HG02798 (cell line): ENCODE data around the gene NPR3.

Experiments used
- ATAC-seq: cut with Tn5 transposase; IDR thresholded peaks from one replicate; pipeline ENCODE4 v1.9.1; 2021; ENCODE audit warnings: mild to moderate bottlenecking; ENCODE audit not compliant: unreplicated experiment, poor library complexity

NPR3 gene

GRCh38 chr5:32753765-32754164 is 42.6 kb downstream of the NPR3 start:
- ATAC-seq, result no peak

DNA sequence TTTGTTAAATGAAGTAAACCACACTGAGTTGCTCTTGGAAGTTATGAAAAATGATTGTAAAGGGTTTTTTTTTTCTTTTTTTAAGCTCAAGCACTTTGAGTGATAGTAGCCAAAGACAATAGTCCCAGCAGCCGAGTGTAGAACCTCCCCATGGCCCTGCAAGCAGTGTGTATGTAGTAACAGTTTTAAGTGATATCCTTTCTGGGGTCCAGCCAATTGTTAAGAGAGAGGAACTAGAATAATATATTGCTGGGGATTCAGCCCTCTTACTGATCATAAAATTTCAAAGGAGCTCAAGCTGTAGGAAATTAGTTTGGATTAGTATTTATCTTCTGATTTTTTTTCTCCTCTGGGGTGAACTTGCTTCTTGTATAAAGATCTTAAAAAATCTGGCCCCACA is 43.2 kb downstream of the NPR3 start:
- no peak for ATAC-seq

GRCh38 chr5:32760091-32760509 is 49.0 kb downstream of the NPR3 start:
- no peak for ATAC-seq

- ATAC-seq, result no peak
Measured at GRCh38 chr5:32765266-32765665, 54.1 kb downstream of the NPR3 start.

DNA sequence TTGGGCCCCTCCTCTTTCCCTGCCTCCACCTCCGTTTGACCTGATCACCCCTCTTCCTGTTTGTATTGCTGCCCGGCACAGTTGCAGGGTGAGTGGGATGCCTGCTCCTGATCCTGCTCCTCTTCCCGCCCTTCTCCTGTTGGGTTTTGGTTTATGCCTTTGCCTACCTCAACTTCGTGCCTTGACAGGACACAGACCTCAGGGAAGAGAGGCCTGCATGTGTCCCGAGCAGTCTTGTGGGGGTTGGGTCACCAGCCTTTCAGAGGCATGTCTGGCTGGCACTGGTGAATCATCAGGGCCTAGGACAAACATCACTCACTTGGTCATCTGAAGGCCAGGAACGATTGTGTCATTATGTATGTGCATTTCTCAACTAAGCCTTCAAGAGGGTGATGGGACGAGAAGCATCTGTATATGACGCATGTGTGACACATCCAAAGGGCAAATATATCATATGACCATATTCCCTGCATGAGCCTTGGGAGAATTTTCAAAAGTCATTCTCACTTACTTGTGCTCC is 56.9 kb downstream of the NPR3 start:
- ATAC-seq, result no peak

GRCh38 chr5:32769711-32770110 is 58.6 kb downstream of the NPR3 start:
- ATAC-seq, result no peak

GRCh38 chr5:32770444-32770843 is 59.3 kb downstream of the NPR3 start:
- no peak for ATAC-seq

- no peak for ATAC-seq
Measured at GRCh38 chr5:32771037-32771436, 59.9 kb downstream of the NPR3 start.

DNA sequence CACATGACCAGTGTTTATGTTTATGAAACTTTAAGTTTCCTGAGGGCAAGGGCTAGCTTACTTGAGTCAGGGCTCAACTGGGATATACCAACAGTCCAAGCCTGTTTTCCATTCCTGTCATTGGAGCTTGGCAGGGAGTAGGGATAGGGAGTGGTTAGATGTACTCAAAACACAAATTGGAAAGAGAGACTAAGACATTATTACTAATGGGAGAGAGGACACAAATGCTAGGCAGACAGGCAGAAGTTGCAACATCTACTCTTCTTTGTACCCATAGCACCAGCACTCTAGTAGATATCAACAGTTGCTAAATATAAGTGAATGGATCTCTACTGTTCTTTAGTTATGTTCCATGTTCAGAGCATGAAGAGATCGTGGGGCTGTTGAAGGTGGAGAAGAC is 62.8 kb downstream of the NPR3 start:
- no peak for ATAC-seq

GRCh38 chr5:32776200-32776599 is 65.1 kb downstream of the NPR3 start:
- ATAC-seq, result no peak

- ATAC-seq, result no peak
Measured at GRCh38 chr5:32777222-32777621, 66.1 kb downstream of the NPR3 start.

DNA sequence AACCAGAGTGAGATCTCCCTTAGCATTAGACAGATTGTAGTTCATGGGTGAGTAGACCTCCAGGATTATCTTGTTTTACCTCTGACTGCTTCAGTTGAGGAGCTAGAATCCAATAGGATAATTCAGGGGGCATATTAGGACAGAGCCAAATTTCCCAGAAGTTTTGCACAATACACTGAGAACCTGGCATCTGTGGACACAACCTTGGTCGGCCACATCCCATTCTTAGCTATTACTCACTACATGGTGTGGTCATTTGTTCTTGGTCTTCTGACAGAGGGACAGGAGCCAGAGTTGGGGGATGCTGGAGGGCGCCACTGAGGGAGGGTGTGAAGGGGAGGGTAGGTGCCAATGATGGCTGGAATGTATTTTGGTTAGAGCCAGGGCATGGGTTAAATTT is 66.6 kb downstream of the NPR3 start:
- ATAC-seq, result no peak

DNA sequence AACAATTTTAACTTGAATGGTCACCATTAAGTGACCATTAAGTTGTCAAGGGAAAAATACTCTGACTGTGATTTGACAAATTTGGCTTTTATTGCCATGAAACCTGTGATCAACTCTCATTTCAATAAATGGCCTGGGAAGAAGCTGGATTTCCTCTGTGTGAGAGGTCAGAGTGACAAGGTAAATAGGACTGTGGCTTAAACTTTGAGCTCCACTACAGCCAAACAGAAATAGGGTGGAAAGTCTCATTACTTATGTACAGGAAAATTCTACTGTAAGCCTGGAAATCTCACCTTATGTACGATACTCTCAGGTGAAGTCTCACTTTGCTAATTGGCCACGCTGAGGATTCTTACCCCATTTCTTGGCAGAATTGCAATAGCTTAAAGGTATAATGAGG is 67.3 kb downstream of the NPR3 start:
- no peak for ATAC-seq

DNA sequence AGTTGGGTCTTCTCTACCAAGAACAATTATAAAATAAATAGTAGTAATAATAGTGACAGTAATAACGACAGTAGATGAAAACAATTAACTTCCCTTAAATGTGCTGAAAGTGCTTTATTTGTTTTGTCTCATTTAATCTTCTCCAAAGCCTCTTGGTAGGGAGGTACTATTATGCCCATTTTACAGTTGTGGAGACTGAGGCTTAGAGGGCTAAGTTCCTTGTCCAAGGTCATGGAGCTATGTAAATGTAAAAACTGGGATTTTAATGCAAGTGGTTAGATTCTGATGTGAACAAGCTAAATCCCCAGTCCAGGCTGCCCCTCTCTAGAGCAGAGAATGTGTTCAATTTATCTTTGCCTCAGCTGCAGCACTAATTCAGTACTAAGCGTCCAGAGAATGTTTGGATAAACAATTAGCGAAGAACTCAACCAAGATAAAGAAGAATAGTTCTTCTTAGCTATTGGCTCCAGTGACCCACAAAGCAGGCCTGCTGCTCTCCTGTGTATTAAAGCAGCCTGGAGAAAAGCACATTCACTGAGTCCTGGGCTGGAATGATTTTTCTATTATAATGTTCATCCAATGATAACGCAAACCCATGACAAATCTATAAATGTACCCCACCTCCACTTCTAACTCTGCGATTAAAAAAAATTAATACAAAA is 68.8 kb downstream of the NPR3 start:
- no peak for ATAC-seq

- ATAC-seq, result no peak
Measured at GRCh38 chr5:32780508-32780919, 69.4 kb downstream of the NPR3 start.

DNA sequence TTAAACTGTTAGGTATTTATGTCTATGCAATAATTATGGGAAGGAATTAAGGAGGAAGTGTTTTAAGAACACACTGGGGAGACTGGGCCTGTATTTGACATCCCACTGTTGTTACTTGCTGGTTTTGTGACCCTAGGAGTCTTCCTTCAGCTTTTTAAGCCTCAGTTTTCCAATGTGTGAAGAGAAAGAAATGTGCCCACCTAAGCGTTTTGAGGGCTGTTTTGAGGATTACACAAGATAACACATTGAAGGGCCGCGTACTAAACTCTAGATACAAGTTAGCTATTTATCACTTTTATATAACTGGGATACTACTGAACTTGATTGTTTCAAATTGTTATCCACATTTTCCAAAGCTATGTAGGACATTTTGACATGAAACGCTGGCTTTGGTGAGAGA is 72.5 kb downstream of the NPR3 start:
- ATAC-seq, result no peak

GRCh38 chr5:32785611-32786254 is 74.6 kb downstream of the NPR3 start:
- ATAC-seq, result no peak

DNA sequence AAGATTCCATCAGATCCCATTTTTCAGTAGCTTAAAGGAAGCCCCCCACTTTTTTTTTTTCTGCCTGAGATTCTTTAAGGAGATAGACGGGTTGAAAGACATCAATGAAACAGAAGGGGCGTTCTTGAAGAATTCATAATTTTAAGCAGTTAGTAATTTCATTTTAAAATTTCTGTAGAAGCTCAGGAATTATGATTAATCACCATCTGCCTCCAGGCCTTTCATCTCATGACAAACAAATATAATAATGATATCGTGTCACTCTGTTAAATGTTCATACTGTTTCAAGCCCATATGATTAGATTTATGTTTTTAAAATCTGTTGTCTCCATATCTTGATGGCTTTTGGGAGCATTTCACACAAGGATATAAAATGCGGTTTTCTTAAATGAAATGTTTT is 75.2 kb downstream of the NPR3 start:
- no peak for ATAC-seq

DNA sequence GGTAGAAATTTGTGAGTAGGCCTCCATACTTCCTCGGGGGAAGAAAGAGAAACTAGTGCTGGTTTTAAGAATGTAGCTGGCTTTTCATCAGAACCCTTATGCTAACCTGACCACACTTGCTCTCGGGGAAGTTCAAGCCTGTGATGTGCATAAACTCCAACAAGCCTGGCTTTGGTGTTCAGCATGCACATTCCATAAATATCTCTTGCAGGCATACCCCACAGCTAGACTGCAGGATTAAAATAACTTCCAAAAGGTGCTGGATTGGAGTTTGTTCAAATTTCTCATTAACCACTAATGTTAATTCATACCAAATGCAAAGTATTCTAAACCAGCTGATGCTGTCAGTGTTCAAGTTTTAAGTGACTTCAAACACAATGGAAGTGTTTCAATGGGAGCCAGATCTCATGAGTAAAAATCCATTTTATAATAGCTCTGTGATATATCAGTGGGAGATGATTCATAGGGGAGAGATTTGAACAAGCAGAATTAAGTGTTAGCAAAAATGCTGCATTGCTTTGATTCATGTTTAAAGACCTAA is 79.4 kb downstream of the NPR3 start:
- no peak for ATAC-seq

- no peak for ATAC-seq
Measured at GRCh38 chr5:32791536-32792243, 80.6 kb downstream of the NPR3 start.

DNA sequence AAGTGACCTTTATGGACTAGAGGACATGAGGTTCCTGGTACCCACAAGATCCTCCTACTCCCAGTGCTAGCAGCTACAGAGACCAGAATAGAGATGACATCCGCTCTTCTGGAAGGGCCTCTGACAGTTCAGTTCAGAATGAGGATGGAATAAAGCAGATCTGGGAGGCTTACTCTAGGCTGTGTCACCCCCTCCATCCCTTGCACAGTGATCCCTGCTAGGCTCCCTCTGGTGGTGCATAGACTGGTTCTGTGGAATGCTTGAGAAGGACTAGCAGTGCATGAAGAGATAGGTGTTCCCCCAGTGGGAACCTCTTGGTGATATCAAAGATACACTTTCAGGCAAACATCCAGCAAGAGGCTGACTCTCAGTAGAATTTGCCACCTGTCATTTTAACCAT is 83.0 kb downstream of the NPR3 start:
- ATAC-seq, result no peak
